Measurements from ENCODE around the gene TMEM178B. TPM values are rescaled to one million over a fixed set of nuclear protein-coding genes. Genes with fewer than 3 reads are reported as not detected.

The TMEM178B gene
- total and polyA plus RNA-seq, 9 of the 15 experiments (the other 6 are each of a cell fraction or from before 2014, with no cell fraction given) = under 0.01 to 0.03 (median 0.01) TPM; not detected in 5

GRCh38 chr7:141463986-141464385 lies 390.1 kb downstream of the TMEM178B start (continued):
- TF ChIP-seq REST (IDR thresholded peaks at IDR 0.05; ENCODE audit: borderline replicate concordance) (peak; percentile 28; the same call in 1 of the 2 replicates), REST (CRISPR knock-in tag; IDR thresholded peaks at IDR 0.05; ENCODE audit: low read depth) (no peak)

- ATAC-seq (no peak), FAIRE-seq (no peak), DNase-seq (ENCODE audit: extremely low read depth in 1 of 4, low spot score in 3 of 4) (no peak)
- H4K20me1 ChIP-seq (replicated peaks; ENCODE audit: control insufficient read depth, insufficient read depth, low read length) = no peaks in the 10 kb centered on the region
- no peaks in the 10 kb centered on the region for H3K9me3 ChIP-seq (replicated peaks; ENCODE audit: control insufficient read depth, insufficient read depth, low read depth, low read length)
- in situ Hi-C loops (cut with MboI) = no loop called here
- BruUV-seq (replicated peaks) = no TSS peak
- no peaks in the 10 kb centered on the region for H3K36me3 ChIP-seq (ENCODE audit: control insufficient read depth, insufficient read depth, low read length)
- no peak overlapping the region for H3K9ac ChIP-seq (ENCODE audit: insufficient read depth in 1 of 2, low read depth in 2 of 2, low read length in 2 of 2)
- intact Hi-C loops (cut with micrococcal nuclease) = no loop called here
- no peak overlapping the region for H3K4me2 ChIP-seq (ENCODE audit: insufficient read depth, low read length)
- no peak overlapping the region for H3K4me3 ChIP-seq
- no peak overlapping the region for H2AFZ ChIP-seq (ENCODE audit: low read depth, low read length)
- peaks cover 12 to 54% of the 10 kb centered on the region in 2 experiments; a peak in 4 of 5 replicates for H3K27me3 ChIP-seq (ENCODE audit: control insufficient read depth in 2 of 2, insufficient read depth in 2 of 2, low read length in 2 of 2)
- no peaks in the 10 kb centered on the region for H3K79me2 ChIP-seq (ENCODE audit: control insufficient read depth, insufficient read depth, low read length)
- ChIA-PET POLR2A (interaction anchor here (0.7 kb wide), 1 partner anchor 14 kb away, joined by 3 read pairs; no protein-coding TSS in a partner anchor), CTCF (ENCODE audit: low intra/inter-chr PET ratio) (interaction anchor here (0.6 kb wide), 1 partner anchor 726 kb away, joined by 4 read pairs; no protein-coding TSS in a partner anchor)
- WGBS (ENCODE audit: insufficient coverage, low coverage, missing lambda C conversion rate) = 0% methylated on average over 2 of the region's 2 CpGs
- no peaks in the 10 kb centered on the region for H3K4me1 ChIP-seq (replicated peaks in 1 of 2; ENCODE audit: control insufficient read depth in 2 of 2, insufficient read depth in 2 of 2, low read length in 2 of 2)
- H3K27ac ChIP-seq (ENCODE audit: extremely low read depth, low read depth, low read length) = no peak overlapping the region
- H3K9me1 ChIP-seq (ENCODE audit: control insufficient read depth, insufficient read depth, low read length) = no peaks in the 10 kb centered on the region
- no peak for TF ChIP-seq ZNF12 (CRISPR knock-in tag; IDR thresholded peaks at IDR 0.05)
- no peak for TF ChIP-seq ARID3A (IDR thresholded peaks at IDR 0.05; ENCODE audit: borderline replicate concordance, low read depth, low read length)
- TF ChIP-seq NR2C2 (CRISPR knock-in tag; IDR thresholded peaks at IDR 0.05) = no peak
- TF ChIP-seq NR2C2 (tag; IDR thresholded peaks at IDR 0.05) = no peak
- no peak for TF ChIP-seq MBD1 (CRISPR knock-in tag; IDR thresholded peaks at IDR 0.05)
- TF ChIP-seq ZNF444 (CRISPR knock-in tag; IDR thresholded peaks at IDR 0.05) = no peak
- TF ChIP-seq FOS (IDR thresholded peaks at IDR 0.05; ENCODE audit: extremely low read depth, insufficient read length) = no peak
- no peak for TF ChIP-seq MBD2 (IDR thresholded peaks at IDR 0.05; ENCODE audit: borderline replicate concordance, low read depth)
Observed at GRCh38 chr7:141464551-141464950, 390.7 kb downstream of the TMEM178B start.
